GM19043 (cell line): ENCODE results near the gene INTS1.

Source experiments
- ATAC-seq: cut with Tn5 transposase; IDR thresholded peaks from one replicate; pipeline ENCODE4 v1.9.1; 2021; ENCODE audit warnings: low read depth; ENCODE audit not compliant: unreplicated experiment

The INTS1 gene

GRCh38 chr7:1543826-1544177 is 39.6 kb upstream of the INTS1 start:
- no peak for ATAC-seq

- no peak for ATAC-seq
Measured at GRCh38 chr7:1542841-1543747, 38.9 kb upstream of the INTS1 start.

GRCh38 chr7:1542329-1542728 is 38.1 kb upstream of the INTS1 start:
- ATAC-seq, result no peak

- ATAC-seq, result no peak
Measured at GRCh38 chr7:1541431-1542162, 37.4 kb upstream of the INTS1 start.

DNA sequence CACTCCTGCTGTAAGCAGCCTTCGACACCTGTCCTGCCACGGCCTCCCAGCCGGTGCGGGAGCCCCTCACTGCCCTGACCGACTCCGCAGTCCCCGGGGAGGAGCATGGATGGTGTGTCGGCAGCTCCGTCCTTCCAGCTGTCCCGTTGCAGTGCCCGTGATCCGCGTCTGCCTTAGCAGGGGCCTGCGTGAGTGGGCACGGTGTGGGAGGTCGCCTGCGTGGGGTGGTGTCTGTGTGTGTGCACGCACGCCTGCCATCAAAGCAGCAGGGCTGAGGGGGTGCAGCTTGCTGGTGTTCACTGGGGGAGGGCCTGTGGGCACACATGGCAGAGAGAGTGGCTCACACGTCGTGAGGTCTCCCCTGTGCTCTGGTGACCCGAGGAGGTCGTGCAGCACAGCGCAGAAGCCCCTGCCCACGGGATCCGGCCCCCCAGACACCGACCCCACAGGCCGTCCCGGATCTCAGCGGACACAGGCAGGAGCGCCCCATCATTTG is 36.6 kb upstream of the INTS1 start:
- no peak for ATAC-seq

DNA sequence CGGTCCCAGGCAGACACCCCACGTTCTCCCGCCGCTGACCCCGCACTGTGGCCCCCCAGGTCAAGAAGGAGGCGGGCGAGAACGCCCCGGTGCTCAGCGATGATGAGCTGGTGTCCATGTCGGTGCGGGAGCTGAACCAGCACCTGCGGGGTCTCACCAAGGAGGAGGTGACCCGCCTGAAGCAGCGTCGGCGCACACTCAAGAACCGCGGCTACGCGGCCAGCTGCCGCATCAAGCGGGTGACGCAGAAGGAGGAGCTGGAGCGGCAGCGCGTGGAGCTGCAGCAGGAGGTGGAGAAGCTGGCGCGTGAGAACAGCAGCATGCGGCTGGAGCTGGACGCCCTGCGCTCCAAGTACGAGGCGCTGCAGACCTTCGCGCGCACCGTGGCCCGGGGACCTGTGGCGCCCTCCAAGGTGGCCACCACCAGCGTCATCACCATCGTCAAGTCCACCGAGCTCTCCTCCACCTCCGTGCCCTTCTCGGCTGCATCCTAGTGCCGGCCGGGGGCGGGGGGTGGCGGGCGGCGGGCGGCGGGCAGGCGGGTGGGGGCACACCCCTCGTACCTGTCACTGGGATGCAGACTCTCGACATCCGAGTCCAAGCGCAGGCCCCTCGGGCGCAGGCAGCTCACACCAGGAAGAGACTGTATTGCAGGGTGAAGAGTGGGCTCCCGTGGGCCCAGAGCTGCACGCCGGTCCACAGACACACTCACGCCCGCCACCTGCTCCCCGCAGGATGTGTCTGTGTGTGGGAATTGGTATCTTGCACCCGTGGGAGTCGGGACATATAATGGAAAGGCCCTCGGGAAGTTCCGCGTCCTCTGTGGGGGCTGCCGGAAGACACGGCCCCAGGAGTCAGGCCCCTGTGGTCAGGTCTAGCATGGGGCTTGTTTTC is 35.9 kb upstream of the INTS1 start:
- no peak for ATAC-seq

DNA sequence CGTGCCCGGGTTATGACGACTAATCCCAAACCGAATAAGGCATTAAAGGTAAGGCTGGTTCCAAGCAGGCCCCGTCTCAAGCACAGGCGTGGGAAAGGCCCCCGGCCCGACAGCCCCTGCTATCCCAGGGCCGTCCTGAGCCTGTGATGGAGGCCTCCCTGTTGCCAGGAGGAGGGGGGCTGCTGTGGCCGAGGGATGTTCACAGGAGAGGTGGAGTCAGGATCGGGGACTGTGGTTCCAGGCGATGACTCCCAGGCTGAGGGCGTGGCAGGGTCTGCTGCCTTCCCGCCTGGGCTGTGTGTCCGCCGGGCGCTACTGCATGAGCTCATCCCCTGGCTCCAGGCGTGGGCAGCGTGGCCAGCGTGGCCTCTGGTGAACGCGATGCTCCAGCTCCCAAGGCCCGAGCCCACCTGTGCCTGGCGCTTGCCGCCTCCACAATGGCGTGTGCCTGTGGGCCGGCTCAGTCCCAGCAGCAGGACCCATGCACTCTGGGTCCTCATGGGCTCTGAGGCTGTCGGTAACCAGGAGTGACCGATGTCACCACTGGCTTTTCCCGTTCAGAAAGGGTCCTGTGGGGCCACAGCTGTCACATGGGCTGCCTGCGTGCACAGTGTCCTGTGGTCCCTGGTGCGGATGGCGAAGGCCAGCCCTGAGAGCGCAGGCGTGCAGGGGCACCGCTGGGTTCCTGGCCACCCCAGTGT is 35.1 kb upstream of the INTS1 start:
- ATAC-seq, result no peak

GRCh38 chr7:1538544-1539180 is 34.5 kb upstream of the INTS1 start:
- ATAC-seq, result no peak

- no peak for ATAC-seq
Measured at GRCh38 chr7:1537535-1538412, 33.6 kb upstream of the INTS1 start.

GRCh38 chr7:1536743-1537534 is 32.8 kb upstream of the INTS1 start:
- no peak for ATAC-seq

GRCh38 chr7:1536455-1536742 is 32.2 kb upstream of the INTS1 start:
- no peak for ATAC-seq

DNA sequence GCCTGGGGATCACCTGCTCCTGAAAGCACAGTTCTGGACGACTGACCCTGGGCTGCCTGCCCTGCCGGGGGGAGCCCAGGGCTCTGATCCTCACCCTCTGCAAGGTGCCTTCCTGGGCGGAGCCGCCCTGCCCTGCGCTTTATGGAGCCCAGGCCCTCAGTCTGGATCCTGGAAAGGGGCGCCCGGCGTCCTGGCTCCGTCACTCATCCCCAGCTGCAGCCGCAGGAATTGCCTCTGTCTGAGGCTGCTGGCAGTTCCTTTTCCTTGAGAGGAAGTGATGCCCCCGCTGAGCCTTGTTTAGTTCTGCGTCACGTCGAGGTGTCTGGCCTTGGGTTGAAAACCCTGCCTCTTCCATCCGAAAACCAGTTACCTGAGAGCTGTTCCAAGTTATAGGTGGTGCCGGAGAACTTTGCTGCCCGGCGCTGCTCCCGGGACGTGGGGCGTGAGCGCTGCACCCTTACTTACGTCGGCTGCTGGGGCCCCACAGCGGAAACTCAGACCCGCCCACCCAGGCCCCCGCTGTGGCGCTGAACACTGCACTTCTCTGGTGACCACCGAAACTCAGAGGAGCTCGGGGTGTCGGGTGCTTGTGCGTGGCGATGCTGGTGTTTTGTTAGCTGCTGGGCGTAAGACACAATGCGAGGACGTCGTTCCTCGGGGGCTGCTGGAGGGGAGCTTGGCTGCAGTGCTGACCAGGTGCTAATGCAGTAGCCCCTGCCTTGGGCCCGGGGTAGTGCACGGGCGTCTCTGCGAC is 31.7 kb upstream of the INTS1 start:
- ATAC-seq, result no peak

- ATAC-seq, result no peak
Measured at GRCh38 chr7:1535100-1535458, 30.9 kb upstream of the INTS1 start.

DNA sequence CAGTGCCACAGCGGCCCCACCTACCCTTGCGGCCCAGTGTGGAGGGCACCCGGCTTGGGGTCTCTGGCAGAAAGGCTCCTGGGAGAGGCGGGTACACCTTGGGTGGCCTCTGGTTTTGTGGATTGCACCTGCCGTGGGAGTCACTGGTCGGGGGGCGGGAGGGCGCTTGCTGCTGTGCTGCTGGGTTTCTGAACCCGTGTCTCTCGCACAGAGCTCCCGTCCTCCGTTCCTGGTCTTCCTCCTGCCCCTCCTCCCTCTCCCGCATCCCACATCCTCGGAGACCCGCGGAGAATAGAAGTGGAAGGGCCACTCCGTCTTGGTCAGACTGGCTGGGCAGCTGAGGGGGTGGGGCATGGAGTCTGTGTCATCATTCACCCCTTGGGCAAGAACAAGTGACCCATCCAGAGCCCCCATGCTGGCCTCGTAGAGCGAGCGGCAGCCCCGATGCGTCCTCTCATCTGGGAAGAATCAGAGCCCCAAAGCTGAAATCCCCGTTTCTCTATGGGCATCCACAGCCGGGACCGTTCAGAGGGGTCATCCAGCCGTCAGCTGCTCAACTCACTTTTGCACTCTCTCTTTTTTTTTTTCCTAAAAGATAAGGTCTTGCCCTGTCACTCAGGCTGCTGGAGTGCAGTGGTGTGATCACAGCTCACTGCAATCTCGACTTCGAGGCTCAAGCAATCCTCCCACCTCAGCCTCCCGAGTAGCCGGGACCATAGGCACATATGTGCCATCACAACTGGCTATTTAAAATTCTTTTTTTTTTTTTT is 30.3 kb upstream of the INTS1 start:
- no peak for ATAC-seq

- ATAC-seq, result no peak
Measured at GRCh38 chr7:1533547-1534329, 29.5 kb upstream of the INTS1 start.

DNA sequence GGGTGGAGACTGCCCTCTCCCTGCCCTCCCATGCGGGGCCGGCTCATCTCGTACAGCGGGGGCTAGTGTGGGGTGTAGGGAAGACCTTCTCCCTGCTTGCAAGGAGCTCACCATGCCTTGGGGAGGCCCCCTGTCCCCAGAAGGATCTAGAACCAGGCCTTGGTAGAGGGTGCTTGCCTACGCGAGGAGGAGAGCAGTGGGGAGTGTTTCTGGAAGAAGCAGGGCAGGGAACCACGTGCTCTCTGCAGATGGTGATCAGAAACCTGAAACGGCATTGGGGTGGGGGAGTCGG is 29.0 kb upstream of the INTS1 start:
- ATAC-seq, result no peak
